Activated T-cell treated with anti-CD3 and anti-CD28 coated beads, Interleukin-2, amount 50 U/mL, for 24 hours (primary cell): ENCODE data around the gene RPN2.
A peak's percentile ranks its signal among the peaks of the same experiment; 100 is the strongest.

Experiments used
- DNase-seq: peaks from one replicate; pipeline ENCODE4 v3.0.0-alpha.2; 2020
- H3K27ac Mint-ChIP-seq: 2 replicates; pipeline ENCODE4 v1.8.0; 2020; ENCODE audit warnings: mild to moderate bottlenecking, mixed read lengths
- H3K27me3 Mint-ChIP-seq: 2 replicates; pipeline ENCODE4 v1.8.0; 2020; ENCODE audit warnings: mixed read lengths
- H3K36me3 Mint-ChIP-seq: 2 replicates; pipeline ENCODE4 v1.8.0; 2020; ENCODE audit warnings: low read depth, mixed read lengths
- H3K4me1 Mint-ChIP-seq: 2 replicates; pipeline ENCODE4 v1.8.0; 2020; ENCODE audit warnings: low read depth, mixed read lengths
- H3K4me3 Mint-ChIP-seq: 2 replicates; pipeline ENCODE4 v1.8.0; 2020; ENCODE audit warnings: mild to moderate bottlenecking, moderate library complexity, mixed read lengths
- H3K9me3 Mint-ChIP-seq: 2 replicates; pipeline ENCODE4 v1.8.0; 2020; ENCODE audit warnings: mixed read lengths

The RPN2 gene

DNA sequence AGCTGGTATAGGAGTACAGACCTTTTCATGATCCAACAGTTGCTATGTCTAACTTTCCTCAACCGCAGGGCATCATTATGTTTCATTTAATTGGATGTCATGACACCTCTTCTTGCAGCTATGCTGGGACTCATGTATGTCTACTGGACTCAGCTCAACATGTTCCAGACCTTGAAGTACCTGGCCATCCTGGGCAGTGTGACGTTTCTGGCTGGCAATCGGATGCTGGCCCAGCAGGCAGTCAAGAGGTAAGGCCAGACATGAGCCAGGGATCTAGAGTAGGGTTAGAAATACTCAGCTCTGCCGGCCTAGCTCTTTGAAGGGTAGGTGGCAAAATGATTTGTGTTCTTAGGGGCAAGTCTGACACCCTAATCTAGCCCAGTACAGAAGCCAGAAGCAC lies 57.3 kb downstream of the RPN2 start:
- H3K36me3 Mint-ChIP-seq = peaks cover 99% of the 10 kb centered on the region
- no peak overlapping the region for H3K27ac Mint-ChIP-seq
- H3K9me3 Mint-ChIP-seq = no peaks in the 10 kb centered on the region
- DNase-seq = no peak
- no peaks in the 10 kb centered on the region for H3K4me1 Mint-ChIP-seq
- no peaks in the 10 kb centered on the region for H3K27me3 Mint-ChIP-seq
- H3K4me3 Mint-ChIP-seq = no peak overlapping the region

DNA sequence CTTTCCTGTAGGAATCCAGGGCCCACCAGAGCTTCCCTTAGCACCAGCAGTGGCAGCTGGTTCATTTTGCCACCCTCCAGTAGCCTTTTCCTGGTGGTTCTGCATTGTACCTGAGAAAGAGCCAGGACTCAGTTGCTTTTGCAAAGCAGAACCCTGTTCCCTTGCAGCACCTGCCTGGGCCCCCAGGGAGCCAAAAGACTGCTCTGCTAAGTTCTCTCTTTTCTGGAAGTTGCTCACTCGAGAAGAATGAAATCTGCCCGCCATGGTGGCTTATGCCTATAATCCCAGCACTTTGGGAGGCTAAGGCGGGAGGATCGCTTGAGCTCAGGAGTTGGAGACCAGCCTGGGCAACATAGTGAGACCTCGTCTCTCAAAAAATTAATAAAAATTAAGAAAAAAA lies 58.5 kb downstream of the RPN2 start:
- Mint-ChIP-seq H3K27me3 (no peaks in the 10 kb centered on the region), H3K4me1 (no peaks in the 10 kb centered on the region), H3K36me3 (peaks cover 99% of the 10 kb centered on the region), H3K9me3 (no peaks in the 10 kb centered on the region), H3K27ac (no peak overlapping the region), H3K4me3 (no peak overlapping the region)
- no peak for DNase-seq

DNA sequence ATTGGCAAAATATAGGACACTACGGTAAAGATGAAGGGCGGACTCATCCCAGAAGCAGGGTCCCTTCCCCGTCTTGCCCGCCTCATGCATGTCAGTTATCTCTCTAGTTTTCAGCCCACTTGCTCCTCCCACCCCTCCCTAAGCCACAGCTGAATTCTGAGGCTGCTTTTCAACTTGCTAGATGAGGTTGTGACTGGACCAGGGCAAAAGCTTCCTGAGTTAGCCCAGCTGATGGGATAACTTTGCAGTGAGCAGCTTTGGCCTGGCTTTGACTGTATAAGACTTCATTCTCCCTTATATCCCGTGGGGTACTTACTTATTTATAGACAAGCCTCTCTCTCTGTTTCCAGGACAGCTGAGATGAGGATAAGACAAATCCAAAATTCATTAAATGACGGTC lies 59.3 kb downstream of the RPN2 start:
- Mint-ChIP-seq H3K4me1 (no peaks in the 10 kb centered on the region), H3K9me3 (no peaks in the 10 kb centered on the region), H3K27me3 (no peaks in the 10 kb centered on the region), H3K4me3 (no peak overlapping the region), H3K36me3 (peaks cover 99% of the 10 kb centered on the region), H3K27ac (no peak overlapping the region)
- DNase-seq = no peak

DNA sequence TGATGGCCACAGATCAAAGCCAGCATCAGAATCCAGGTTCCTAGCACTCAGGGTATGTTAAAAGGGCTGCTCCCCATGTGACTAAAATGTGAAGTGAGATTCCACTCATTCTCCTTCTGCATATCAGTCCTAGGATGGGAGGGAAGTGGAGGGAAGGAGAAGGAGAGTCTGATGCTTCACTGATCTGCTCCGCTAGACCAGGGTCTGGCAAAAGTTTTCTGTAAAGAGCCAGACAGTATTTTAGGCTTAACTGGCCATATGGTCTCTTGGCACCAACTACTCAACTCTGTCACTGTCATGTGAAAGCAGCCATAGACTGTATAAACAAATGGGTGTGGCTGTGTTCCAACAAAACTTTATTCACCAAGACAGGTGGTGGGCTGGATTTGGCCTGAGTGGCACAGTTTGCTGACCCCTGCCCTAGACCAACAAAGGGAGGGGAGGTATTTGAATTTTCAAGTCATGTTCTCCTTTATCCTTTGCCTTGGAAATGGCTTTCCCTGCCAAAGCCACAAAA lies 59.9 kb downstream of the RPN2 start:
- Mint-ChIP-seq H3K27me3 (no peaks in the 10 kb centered on the region), H3K27ac (no peak overlapping the region), H3K36me3 (peaks cover 99% of the 10 kb centered on the region), H3K4me3 (no peak overlapping the region), H3K9me3 (no peaks in the 10 kb centered on the region), H3K4me1 (no peaks in the 10 kb centered on the region)
- no peak for DNase-seq

DNA sequence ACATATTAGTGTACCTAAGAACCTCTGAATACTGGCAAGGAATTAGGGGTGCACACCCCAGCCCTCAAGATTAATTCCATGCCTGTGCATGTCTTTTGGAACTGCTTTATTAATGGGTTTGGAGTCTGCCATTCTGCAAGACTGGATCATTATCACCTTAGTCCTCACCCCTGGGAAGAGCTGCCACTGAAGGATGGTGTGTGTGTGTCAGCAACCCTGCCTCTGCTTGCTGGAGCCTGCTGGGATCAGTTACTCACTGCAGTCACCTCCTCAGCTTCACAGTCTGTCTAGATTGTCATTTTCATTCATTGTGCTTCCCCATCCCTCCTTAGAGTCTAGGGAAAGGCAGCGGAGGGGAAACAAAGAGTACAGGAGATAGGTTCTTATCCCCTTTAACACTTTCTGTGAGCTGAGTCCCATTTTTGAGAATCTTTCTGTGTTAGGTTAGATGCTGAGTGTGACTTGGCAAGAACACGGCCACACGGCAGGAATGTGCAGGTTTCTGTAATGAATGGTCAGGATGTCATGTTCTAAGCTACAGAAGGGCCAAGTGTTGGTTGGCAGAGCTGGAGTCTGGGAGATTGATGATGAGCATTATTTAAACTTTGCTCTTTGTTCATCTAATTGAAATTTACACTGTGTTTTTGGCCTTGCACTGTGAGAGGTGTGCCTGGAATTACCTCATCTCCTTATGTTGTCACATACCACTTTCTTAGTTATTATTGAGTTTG lies 61.4 kb downstream of the RPN2 start:
- Mint-ChIP-seq H3K4me1 (no peaks in the 10 kb centered on the region), H3K36me3 (peaks cover 96% of the 10 kb centered on the region)

DNA sequence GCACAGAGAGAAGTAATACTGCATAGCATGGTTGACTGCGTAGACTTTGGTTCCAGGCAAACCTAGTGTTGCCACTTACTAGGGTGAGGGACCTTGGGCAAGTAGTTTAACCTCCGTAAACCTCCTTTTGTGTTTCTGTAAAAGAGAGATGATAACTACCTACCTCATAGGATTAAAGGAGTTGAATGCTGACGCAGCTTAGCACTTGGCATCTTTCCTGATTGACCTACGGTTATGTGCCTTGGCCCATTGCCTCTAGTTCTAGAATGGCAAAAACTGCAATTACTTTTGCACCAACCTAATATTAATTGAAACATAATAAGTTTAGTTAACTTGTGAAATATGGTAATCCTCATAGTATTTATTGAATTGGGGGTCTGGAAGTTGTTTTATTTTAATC lies 63.4 kb downstream of the RPN2 start:
- no peak for DNase-seq
- H3K27me3 Mint-ChIP-seq = no peaks in the 10 kb centered on the region

More for the DNA sequence above, 61.4 kb downstream of the RPN2 start:
- no peak overlapping the region for H3K4me3 Mint-ChIP-seq
- no peak for DNase-seq
- H3K27ac Mint-ChIP-seq = no peak overlapping the region
- H3K27me3 Mint-ChIP-seq = no peaks in the 10 kb centered on the region
- no peaks in the 10 kb centered on the region for H3K9me3 Mint-ChIP-seq

DNA sequence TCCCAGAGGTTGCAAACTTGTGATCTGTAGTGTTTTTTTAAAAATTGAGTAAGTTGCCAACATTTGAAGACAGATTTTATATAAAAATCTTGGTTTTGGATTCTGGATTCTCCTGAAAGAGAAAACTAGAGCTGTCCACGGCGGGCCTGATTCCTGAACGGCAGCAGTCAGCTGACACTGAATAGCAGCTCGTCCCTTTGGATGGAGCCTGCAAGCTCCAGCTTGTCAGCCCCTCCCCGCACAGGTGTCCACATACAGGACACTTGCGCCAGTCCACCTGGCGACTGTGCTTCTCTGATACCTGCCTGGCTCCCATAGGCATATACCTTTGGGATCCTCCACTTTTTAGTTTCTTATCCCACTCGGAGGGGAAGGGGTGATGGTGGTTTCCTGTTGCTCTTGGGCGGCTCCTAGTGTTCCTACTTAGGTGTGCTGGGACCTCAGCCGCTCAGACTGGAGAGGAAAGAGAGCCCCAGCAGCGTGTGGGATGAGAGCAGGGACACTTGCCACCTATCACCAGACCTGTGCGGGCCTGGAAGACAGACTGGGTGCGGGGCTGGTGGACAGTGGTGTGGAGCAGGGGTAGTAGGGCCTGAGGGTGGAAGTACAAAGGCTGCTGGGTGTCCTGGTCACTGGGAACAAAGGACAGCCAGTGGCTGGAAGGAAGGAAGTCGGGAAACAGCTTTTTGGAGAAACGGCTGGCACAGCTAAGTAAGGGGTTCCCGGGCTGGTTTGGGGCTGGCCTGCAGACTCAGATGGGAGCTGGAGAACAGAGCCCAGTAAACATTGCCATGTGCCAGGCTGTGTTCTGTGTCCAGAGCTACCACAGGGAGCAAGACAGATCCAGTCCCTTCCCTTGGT lies 64.2 kb downstream of the RPN2 start:
- H3K27ac Mint-ChIP-seq = peak overlapping the region; percentile 27
- peaks cover 74% of the 10 kb centered on the region for H3K36me3 Mint-ChIP-seq
- H3K4me1 Mint-ChIP-seq = no peaks in the 10 kb centered on the region

More for the DNA sequence above, 63.4 kb downstream of the RPN2 start:
- Mint-ChIP-seq H3K9me3 (no peaks in the 10 kb centered on the region), H3K27ac (no peak overlapping the region), H3K36me3 (peaks cover 80% of the 10 kb centered on the region), H3K4me3 (no peak overlapping the region), H3K4me1 (no peaks in the 10 kb centered on the region)

DNA sequence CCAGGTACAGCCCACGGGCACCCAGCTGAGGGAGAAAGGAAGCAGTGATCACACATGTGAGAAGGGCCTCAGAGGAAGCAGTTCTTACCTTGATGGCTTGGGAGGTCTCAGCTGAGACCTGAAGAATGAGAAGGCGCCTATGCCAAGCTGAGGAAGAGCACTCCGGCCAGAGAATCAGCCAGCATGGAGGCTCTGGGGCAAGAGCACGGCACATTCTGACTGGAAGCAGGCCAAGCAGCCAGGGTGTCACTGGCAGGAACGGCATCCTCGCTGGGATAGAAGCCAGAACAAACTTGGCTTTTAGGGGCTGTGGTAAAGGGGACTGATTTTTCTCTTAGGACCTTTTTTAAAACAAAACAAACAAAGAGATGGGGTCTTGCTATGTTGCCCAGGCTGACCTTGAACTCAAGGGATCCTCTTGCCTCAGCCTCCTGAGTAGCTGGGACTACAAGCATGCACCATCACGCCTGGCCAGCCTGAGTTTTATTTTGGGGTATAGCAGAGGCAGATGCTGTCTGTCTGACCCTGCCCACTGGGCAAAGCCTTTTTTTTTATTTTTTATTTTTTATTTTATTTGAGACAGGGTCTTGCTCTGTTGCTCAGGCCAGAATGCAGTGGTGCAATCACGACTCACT lies 64.9 kb downstream of the RPN2 start:
- H3K27ac Mint-ChIP-seq = peak overlapping the region; percentile 27
- H3K4me3 Mint-ChIP-seq = no peak overlapping the region
- DNase-seq = no peak
- H3K9me3 Mint-ChIP-seq = no peaks in the 10 kb centered on the region
- H3K4me1 Mint-ChIP-seq = no peaks in the 10 kb centered on the region
- peaks cover 68% of the 10 kb centered on the region for H3K36me3 Mint-ChIP-seq
- H3K27me3 Mint-ChIP-seq = no peaks in the 10 kb centered on the region

More for the DNA sequence above, 64.2 kb downstream of the RPN2 start:
- no peak for DNase-seq
- H3K27me3 Mint-ChIP-seq = no peaks in the 10 kb centered on the region
- H3K4me3 Mint-ChIP-seq = no peak overlapping the region
- H3K9me3 Mint-ChIP-seq = no peaks in the 10 kb centered on the region

DNA sequence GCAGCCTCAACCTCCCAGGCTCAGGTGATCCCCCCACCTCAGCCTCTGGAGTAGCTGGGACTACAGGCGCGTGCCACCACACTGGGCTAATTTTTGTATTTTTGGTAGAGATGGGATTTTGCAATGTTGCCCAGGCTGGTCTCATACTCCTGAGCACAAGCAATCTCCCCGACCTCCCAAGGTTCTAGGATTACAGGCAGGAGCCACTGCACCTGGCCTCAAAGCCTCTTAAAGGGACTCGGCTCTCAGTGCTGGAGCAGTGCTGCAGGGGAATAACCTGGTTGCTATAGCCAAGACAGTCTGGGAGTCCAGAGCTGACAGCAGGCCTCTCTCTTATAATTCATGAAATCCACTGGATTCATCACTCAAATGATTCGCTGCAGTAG lies 65.4 kb downstream of the RPN2 start:
- H3K4me3 Mint-ChIP-seq = no peak overlapping the region
- peaks cover 63% of the 10 kb centered on the region for H3K36me3 Mint-ChIP-seq
- no peak overlapping the region for H3K27ac Mint-ChIP-seq

DNA sequence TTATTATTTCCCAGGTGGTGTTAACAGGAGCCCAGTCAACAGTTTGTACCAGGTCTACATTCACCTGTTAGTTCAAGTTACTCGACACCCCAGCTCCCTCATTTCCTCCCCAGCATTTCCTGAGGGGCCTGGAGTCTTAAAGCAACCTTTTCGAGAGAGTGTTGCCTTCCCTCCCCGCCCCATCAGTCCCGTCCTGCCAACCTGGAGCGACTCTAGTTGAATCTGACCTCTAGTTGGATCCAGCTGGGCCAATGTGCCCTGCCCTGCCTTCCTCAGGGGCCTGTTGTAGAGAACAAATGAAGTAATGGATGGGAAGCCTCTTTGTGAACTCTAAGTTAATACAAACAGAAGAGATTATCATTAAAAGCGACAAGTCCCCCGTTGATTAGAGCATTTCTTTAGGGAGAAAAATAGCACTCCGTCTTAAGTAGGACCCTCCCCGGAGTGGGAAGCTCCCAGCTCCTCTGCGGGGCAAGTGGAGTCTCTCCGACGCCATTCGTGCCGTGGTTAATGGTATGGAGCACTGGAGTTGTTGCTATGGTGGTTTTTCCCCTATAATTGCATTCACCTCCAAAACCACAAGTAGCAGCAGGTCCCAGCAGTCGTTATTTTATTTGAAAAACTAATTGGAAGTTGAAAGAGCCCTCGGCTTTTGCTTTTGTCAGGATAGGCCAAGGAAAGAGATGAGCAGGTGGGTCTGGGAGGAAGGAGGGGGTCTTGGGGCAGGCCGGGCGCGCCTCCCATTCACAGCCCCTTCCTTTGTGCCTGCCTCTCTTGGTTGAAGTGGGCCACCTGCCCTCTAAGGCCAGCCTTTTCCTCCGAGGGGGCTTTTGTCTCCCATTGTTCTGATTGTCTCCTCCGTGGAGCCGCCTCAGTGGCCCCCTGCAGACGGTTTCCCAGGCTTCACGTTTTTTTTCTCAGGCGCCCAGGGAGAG lies 66.4 kb downstream of the RPN2 start:
- Mint-ChIP-seq H3K27ac (no peak overlapping the region), H3K9me3 (no peaks in the 10 kb centered on the region), H3K27me3 (no peaks in the 10 kb centered on the region), H3K4me1 (no peaks in the 10 kb centered on the region), H3K4me3 (no peak overlapping the region), H3K36me3 (peaks cover 54% of the 10 kb centered on the region)
- no peak for DNase-seq

More for the DNA sequence above, 65.4 kb downstream of the RPN2 start:
- DNase-seq = no peak
- H3K27me3 Mint-ChIP-seq = no peaks in the 10 kb centered on the region
- H3K4me1 Mint-ChIP-seq = no peaks in the 10 kb centered on the region
- no peaks in the 10 kb centered on the region for H3K9me3 Mint-ChIP-seq

DNA sequence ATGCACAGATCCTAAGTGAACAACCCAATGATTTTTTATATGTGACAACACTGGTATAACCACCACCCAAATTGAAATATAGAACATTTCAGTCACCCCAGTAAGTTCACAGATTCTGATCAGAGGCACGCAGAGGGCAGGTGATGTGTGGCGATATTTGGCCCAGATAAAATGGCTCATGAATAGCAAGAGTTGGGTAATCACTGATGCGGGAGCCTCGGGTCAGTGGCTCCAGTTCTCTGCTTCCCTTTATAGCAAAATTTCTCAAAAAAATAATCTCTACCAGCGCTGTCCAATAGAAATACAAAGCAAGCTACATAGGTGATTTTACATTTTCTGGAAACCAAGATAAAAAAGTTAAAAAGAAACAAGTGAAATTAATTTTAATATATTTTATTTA lies 67.6 kb downstream of the RPN2 start:
- peaks cover 41% of the 10 kb centered on the region for H3K36me3 Mint-ChIP-seq
- H3K4me3 Mint-ChIP-seq = no peak overlapping the region
- H3K27ac Mint-ChIP-seq = no peak overlapping the region
- DNase-seq = no peak
- no peaks in the 10 kb centered on the region for H3K9me3 Mint-ChIP-seq
- no peaks in the 10 kb centered on the region for H3K4me1 Mint-ChIP-seq
- no peaks in the 10 kb centered on the region for H3K27me3 Mint-ChIP-seq

DNA sequence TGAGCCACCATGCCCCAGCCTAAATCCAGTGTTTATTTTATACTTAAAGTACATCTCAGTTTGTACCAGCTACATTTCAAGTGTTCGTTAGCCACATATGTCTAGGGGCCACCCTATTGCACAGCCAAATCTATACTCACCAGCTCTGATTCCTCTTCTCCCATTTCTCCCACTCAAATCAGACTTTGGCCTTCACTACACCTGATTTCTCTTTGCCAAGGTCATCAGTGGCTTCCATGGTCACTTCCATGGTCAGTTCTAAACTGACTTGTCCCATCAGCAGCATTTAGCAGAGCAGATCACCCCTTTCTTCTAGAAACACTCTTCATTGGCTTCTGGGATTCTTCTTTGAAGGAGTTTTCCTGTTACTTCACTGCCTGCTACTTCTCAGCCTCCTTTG lies 68.4 kb downstream of the RPN2 start:
- Mint-ChIP-seq H3K36me3 (peaks cover 33% of the 10 kb centered on the region), H3K27me3 (no peaks in the 10 kb centered on the region), H3K27ac (no peak overlapping the region), H3K4me3 (no peak overlapping the region), H3K9me3 (no peaks in the 10 kb centered on the region), H3K4me1 (no peaks in the 10 kb centered on the region)
- DNase-seq = no peak

DNA sequence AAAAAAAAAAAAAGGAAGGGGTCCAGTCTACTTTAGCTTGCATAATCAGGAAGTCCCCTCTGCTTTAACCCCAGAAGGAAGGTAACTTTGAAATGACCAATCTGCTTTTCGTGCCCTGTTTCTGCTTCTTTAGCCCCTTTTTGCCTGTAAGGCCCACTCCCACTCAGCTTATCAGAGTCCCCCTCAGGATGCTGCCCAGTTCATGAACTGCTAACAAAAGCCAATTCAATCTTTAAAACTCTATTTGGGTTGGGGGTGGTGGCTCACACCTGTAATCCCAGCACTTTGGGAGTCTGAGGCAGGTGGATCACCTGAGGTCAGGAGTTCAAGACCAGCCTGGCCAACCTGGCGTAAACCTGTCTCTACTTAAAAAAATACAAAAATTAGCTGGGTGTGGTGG lies 70.2 kb downstream of the RPN2 start:
- Mint-ChIP-seq H3K4me1 (no peaks in the 10 kb centered on the region), H3K27ac (no peak overlapping the region), H3K36me3 (peaks cover 16% of the 10 kb centered on the region), H3K9me3 (no peaks in the 10 kb centered on the region), H3K4me3 (no peak overlapping the region), H3K27me3 (no peaks in the 10 kb centered on the region)
- no peak for DNase-seq
